Vagina (tissue), 2 donors: ENCODE results near the gene MROH7.

Source experiments
- POLR2AphosphoS5 ChIP-seq, 2 donors: sonication (generic); formaldehyde crosslinking; IDR thresholded peaks; one replicate each; pipeline ENCODE4 v1.9.0; 2017; ENCODE audit warnings: antibody characterized with exemption in 2 of 2, mild to moderate bottlenecking in 2 of 2, low read depth in 1 of 2; ENCODE audit not compliant: insufficient read depth in 1 of 2
- TF ChIP-seq, protein P1 (sequence below), 3 experiments: fragments of 450-650 bp in 2 of 3; fragments of 200-600 bp in 1 of 3; sonication (generic) in 1 of 3; IDR thresholded peaks; one replicate each; pipeline ENCODE4 v1.5.1; 2017 to 2019; ENCODE audit warnings: antibody characterized with exemption in 3 of 3, mild to moderate bottlenecking in 2 of 3, moderate library complexity in 2 of 3

DNA sequence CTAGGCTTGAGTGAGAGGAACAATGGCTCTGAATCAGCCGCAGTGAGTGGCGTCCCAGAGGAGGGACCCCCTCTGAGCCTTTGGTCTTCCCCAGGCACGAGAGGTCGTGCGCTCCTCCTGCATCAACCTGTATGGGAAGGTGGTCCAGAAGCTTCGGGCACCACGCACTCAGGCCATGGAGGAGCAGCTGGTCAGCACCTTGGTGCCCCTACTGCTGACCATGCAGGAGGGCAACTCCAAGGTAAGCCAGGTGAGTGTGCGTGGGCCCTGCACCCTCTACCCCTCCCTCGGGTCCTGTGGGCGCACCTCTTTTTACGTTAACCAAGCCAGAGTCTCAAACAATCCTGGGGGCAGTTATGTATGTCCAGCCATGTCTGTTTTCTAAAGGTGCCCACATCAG is 60.4 kb downstream of the MROH7 start:
- TF ChIP-seq POLR2AphosphoS5 (IDR thresholded peaks at IDR 0.05; ENCODE audit: insufficient read depth in 1 of 2, low read depth in 1 of 2): no peak
- TF ChIP-seq, protein P1, sequence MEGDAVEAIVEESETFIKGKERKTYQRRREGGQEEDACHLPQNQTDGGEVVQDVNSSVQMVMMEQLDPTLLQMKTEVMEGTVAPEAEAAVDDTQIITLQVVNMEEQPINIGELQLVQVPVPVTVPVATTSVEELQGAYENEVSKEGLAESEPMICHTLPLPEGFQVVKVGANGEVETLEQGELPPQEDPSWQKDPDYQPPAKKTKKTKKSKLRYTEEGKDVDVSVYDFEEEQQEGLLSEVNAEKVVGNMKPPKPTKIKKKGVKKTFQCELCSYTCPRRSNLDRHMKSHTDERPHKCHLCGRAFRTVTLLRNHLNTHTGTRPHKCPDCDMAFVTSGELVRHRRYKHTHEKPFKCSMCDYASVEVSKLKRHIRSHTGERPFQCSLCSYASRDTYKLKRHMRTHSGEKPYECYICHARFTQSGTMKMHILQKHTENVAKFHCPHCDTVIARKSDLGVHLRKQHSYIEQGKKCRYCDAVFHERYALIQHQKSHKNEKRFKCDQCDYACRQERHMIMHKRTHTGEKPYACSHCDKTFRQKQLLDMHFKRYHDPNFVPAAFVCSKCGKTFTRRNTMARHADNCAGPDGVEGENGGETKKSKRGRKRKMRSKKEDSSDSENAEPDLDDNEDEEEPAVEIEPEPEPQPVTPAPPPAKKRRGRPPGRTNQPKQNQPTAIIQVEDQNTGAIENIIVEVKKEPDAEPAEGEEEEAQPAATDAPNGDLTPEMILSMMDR (IDR thresholded peaks at IDR 0.05): no peak
